Measurements from ENCODE around the gene CSRNP3.
"Not testable (repeated sequence)": the region's sequence is repeated elsewhere in the genome, so short reads cannot be mapped to it uniquely, and the experiment has no call there.

The CSRNP3 gene

GRCh38 chr2:165662720-165663119, 193.2 kb downstream of the CSRNP3 start:
- Histone ChIP-seq H3K27me3 (no peaks in the 10 kb centered on the region), H3K4me1 (no peaks in the 10 kb centered on the region), H3K36me3 (no peaks in the 10 kb centered on the region), H3K9me3 (peaks cover 10% of the 10 kb centered on the region; the same call in 1 of the 2 replicates), H3K27ac (no peak overlapping the region), H3K4me3 (no peak overlapping the region), H3K4me2 (no peak overlapping the region), H4K20me1 (no peaks in the 10 kb centered on the region), H3K9ac (no peak overlapping the region)
- no peak for TF ChIP-seq Cebpa-rat (IDR thresholded peaks at IDR 0.05)

GRCh38 chr2:165665614-165666013, 196.1 kb downstream of the CSRNP3 start:
- H3K4me3 ChIP-seq, result no peak overlapping the region
- H3K9ac ChIP-seq, result no peak overlapping the region
- H3K36me3 ChIP-seq, result no peaks in the 10 kb centered on the region
- H3K4me1 ChIP-seq, result no peaks in the 10 kb centered on the region
- no peak for TF ChIP-seq Cebpa-rat (IDR thresholded peaks at IDR 0.05)
- H3K27ac ChIP-seq, result no peak overlapping the region
- no peak overlapping the region for H3K4me2 ChIP-seq
- H3K9me3 ChIP-seq, result peaks cover 10% of the 10 kb centered on the region; the same call in 1 of the 2 replicates
- H3K27me3 ChIP-seq, result no peaks in the 10 kb centered on the region
- no peaks in the 10 kb centered on the region for H4K20me1 ChIP-seq

- H3K27me3 ChIP-seq, result not testable (repeated sequence)
These were observed 196.6 kb downstream of the CSRNP3 start for GRCh38 chr2:165666073-165666472.

GRCh38 chr2:165666605-165667004, 197.1 kb downstream of the CSRNP3 start:
- TF ChIP-seq Cebpa-rat (IDR thresholded peaks at IDR 0.05), result no peak
- no peak overlapping the region for H3K9ac ChIP-seq
- no peak overlapping the region for H3K4me3 ChIP-seq
- no peaks in the 10 kb centered on the region for H4K20me1 ChIP-seq
- 0 out of 2 replicates have a peak, but pooled peaks cover 4% of the 10 kb centered on the region for H3K4me1 ChIP-seq
- H3K4me2 ChIP-seq, result no peak overlapping the region
- H3K36me3 ChIP-seq, result no peaks in the 10 kb centered on the region
- no peaks in the 10 kb centered on the region for H3K27me3 ChIP-seq
- H3K27ac ChIP-seq, result no peak overlapping the region
- peaks cover 15% of the 10 kb centered on the region for H3K9me3 ChIP-seq

More at GRCh38 chr2:165666073-165666472, 196.6 kb downstream of the CSRNP3 start:
- not testable (repeated sequence) for H3K4me3 ChIP-seq, H3K36me3 ChIP-seq, H3K9ac ChIP-seq, H3K4me1 ChIP-seq, H3K4me2 ChIP-seq, H4K20me1 ChIP-seq, H3K27ac ChIP-seq
- H3K9me3 ChIP-seq, result peaks cover 10% of the 10 kb centered on the region; the same call in 1 of the 2 replicates

GRCh38 chr2:165667375-165667774, 197.9 kb downstream of the CSRNP3 start:
- Histone ChIP-seq H3K27ac (no peak overlapping the region), H3K9ac (no peak overlapping the region), H3K4me3 (no peak overlapping the region), H3K9me3 (peaks cover 23% of the 10 kb centered on the region), H4K20me1 (no peaks in the 10 kb centered on the region), H3K4me2 (no peak overlapping the region), H3K36me3 (no peaks in the 10 kb centered on the region), H3K27me3 (no peaks in the 10 kb centered on the region), H3K4me1 (0 out of 2 replicates have a peak, but pooled peaks cover 7% of the 10 kb centered on the region)
- TF ChIP-seq Cebpa-rat (IDR thresholded peaks at IDR 0.05), result no peak

- Histone ChIP-seq H3K9ac (no peak overlapping the region), H3K4me2 (no peak overlapping the region), H3K27me3 (no peaks in the 10 kb centered on the region), H3K9me3 (peaks cover 16% of the 10 kb centered on the region), H3K4me1 (0 out of 2 replicates have a peak, but pooled peaks cover 7% of the 10 kb centered on the region), H3K27ac (no peak overlapping the region), H3K36me3 (no peaks in the 10 kb centered on the region), H3K4me3 (no peak overlapping the region), H4K20me1 (no peaks in the 10 kb centered on the region)
- TF ChIP-seq Cebpa-rat (IDR thresholded peaks at IDR 0.05), result no peak
These were observed 205.3 kb downstream of the CSRNP3 start for GRCh38 chr2:165674780-165675179.

GRCh38 chr2:165675551-165675968, 206.1 kb downstream of the CSRNP3 start:
- Histone ChIP-seq H3K36me3 (no peaks in the 10 kb centered on the region), H3K27me3 (no peaks in the 10 kb centered on the region), H4K20me1 (no peaks in the 10 kb centered on the region), H3K4me3 (no peak overlapping the region), H3K9me3 (peaks cover 16% of the 10 kb centered on the region), H3K27ac (no peak overlapping the region), H3K9ac (no peak overlapping the region), H3K4me2 (no peak overlapping the region), H3K4me1 (0 out of 2 replicates have a peak, but pooled peaks cover 7% of the 10 kb centered on the region)
- no peak for TF ChIP-seq Cebpa-rat (IDR thresholded peaks at IDR 0.05)

- no peaks in the 10 kb centered on the region for H3K36me3 ChIP-seq
- no peak for TF ChIP-seq Cebpa-rat (IDR thresholded peaks at IDR 0.05)
- no peaks in the 10 kb centered on the region for H3K27me3 ChIP-seq
- no peak overlapping the region for H3K9ac ChIP-seq
- H3K9me3 ChIP-seq, result no peaks in the 10 kb centered on the region
- H4K20me1 ChIP-seq, result no peaks in the 10 kb centered on the region
- no peak overlapping the region for H3K4me2 ChIP-seq
- H3K27ac ChIP-seq, result no peak overlapping the region
- no peaks in the 10 kb centered on the region for H3K4me1 ChIP-seq
- no peak overlapping the region for H3K4me3 ChIP-seq
These were observed 209.4 kb downstream of the CSRNP3 start for GRCh38 chr2:165678882-165679281.

- H3K27ac ChIP-seq, result no peak overlapping the region
- H4K20me1 ChIP-seq, result no peaks in the 10 kb centered on the region
- no peaks in the 10 kb centered on the region for H3K4me1 ChIP-seq
- no peaks in the 10 kb centered on the region for H3K9me3 ChIP-seq
- H3K36me3 ChIP-seq, result no peaks in the 10 kb centered on the region
- no peak overlapping the region for H3K4me2 ChIP-seq
- H3K9ac ChIP-seq, result no peak overlapping the region
- H3K4me3 ChIP-seq, result no peak overlapping the region
- no peaks in the 10 kb centered on the region for H3K27me3 ChIP-seq
- TF ChIP-seq Cebpa-rat (IDR thresholded peaks at IDR 0.05), result no peak
These were observed 210.1 kb downstream of the CSRNP3 start for GRCh38 chr2:165679621-165680020.

GRCh38 chr2:165681841-165682240, 212.3 kb downstream of the CSRNP3 start:
- no peak for TF ChIP-seq Cebpa-rat (IDR thresholded peaks at IDR 0.05)
- Histone ChIP-seq H3K4me1 (no peaks in the 10 kb centered on the region), H3K36me3 (no peaks in the 10 kb centered on the region), H3K9ac (no peak overlapping the region), H3K27me3 (no peaks in the 10 kb centered on the region), H4K20me1 (no peaks in the 10 kb centered on the region), H3K27ac (no peak overlapping the region), H3K9me3 (no peaks in the 10 kb centered on the region), H3K4me2 (no peak overlapping the region), H3K4me3 (no peak overlapping the region)

GRCh38 chr2:165682546-165682945, 213.0 kb downstream of the CSRNP3 start:
- no peak overlapping the region for H3K4me2 ChIP-seq
- H3K9me3 ChIP-seq, result no peaks in the 10 kb centered on the region
- TF ChIP-seq Cebpa-rat (IDR thresholded peaks at IDR 0.05), result no peak

More at GRCh38 chr2:165682546-165682945, 213.0 kb downstream of the CSRNP3 start:
- no peaks in the 10 kb centered on the region for H3K4me1 ChIP-seq
- no peak overlapping the region for H3K4me3 ChIP-seq
- no peaks in the 10 kb centered on the region for H3K27me3 ChIP-seq
- no peaks in the 10 kb centered on the region for H3K36me3 ChIP-seq
- no peak overlapping the region for H3K27ac ChIP-seq
- no peaks in the 10 kb centered on the region for H4K20me1 ChIP-seq
- H3K9ac ChIP-seq, result no peak overlapping the region

All from BLaER1 (cell line).